ENCODE results near the gene NCAM2. TPM values are rescaled to one million over a fixed set of nuclear protein-coding genes. Genes with fewer than 3 reads are reported as not detected.

NCAM2 gene
- total RNA-seq, 1 experiment from 2014 or later, result not detected

DNA sequence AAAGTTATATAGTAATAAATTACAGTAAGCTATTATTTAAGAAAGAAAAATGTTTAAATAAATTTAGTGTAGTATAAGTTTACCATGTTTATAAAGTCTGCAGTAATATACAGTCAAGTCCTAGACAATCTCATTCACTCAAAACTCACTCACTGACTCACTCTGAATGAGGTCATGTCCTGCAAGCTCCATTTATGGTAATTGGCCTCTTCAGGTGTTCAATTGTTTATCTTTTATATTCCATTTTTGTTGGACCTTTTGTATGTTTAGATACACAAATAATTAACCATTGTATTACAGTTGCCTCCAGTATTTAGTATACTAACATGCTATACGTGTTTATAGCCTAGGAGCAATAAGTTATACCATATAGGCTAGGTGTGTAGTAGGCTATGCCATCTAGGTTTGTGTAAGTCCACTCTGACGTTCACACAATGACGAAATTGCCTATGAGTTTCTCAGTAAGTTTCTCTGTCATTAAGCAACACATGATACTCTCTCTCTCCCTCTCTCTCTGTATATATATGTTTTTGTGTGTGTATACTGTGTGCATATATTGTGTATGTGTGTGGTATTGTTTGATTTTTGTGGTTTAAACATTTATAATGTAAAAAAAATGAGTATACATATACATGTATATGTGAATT lies 161.2 kb downstream of the NCAM2 start:
- no peak overlapping the region for H2AFZ ChIP-seq (ENCODE audit: low read depth, low read length, poor library complexity, severe bottlenecking)
- intact Hi-C loops (cut with micrococcal nuclease), result no loop called here
- no peaks in the 10 kb centered on the region for H3K27me3 ChIP-seq (ENCODE audit: insufficient read depth, low read length)
- ChIA-PET CTCF (no interaction called here), RAD21 (ENCODE audit: low non-redundant PET in 1 of 2, low total read pairs in 2 of 2, uncharacterized antibody in 2 of 2, unreplicated experiment in 2 of 2) (no interaction called here), POLR2A (no interaction called here)
- H3K9ac ChIP-seq (ENCODE audit: low read length), result no peak overlapping the region
- DNase-seq (ENCODE audit: low read depth, low spot score) (no peak), ATAC-seq (no peak)
- H3K4me3 ChIP-seq (replicated peaks in 1 of 2; ENCODE audit: low read depth in 1 of 2, low read length in 2 of 2), result no peak overlapping the region
- no peaks in the 10 kb centered on the region for H3K9me2 ChIP-seq (ENCODE audit: insufficient read depth)
- H3K9me3 ChIP-seq (ENCODE audit: control insufficient read depth in 1 of 2, insufficient read depth in 1 of 2, low read depth in 1 of 2, low read length in 2 of 2), result peaks cover 5 to 9% of the 10 kb centered on the region in 2 experiments; a peak in 2 of 4 replicates
- no peaks in the 10 kb centered on the region for H3K4me1 ChIP-seq (ENCODE audit: control insufficient read depth in 1 of 2, insufficient read depth in 2 of 2, low read length in 2 of 2)
- no peaks in the 10 kb centered on the region for H3K36me3 ChIP-seq (ENCODE audit: control insufficient read depth in 1 of 2, insufficient read depth in 2 of 2, low read length in 2 of 2)
- H3K4me2 ChIP-seq (ENCODE audit: low read length), result no peak overlapping the region
- no TSS peak for BruUV-seq (replicated peaks)
- H3K27ac ChIP-seq (ENCODE audit: low read depth, low read length), result no peak overlapping the region
- TF ChIP-seq ZFX (IDR thresholded peaks at IDR 0.05), result no peak
- TF ChIP-seq, protein P1, sequence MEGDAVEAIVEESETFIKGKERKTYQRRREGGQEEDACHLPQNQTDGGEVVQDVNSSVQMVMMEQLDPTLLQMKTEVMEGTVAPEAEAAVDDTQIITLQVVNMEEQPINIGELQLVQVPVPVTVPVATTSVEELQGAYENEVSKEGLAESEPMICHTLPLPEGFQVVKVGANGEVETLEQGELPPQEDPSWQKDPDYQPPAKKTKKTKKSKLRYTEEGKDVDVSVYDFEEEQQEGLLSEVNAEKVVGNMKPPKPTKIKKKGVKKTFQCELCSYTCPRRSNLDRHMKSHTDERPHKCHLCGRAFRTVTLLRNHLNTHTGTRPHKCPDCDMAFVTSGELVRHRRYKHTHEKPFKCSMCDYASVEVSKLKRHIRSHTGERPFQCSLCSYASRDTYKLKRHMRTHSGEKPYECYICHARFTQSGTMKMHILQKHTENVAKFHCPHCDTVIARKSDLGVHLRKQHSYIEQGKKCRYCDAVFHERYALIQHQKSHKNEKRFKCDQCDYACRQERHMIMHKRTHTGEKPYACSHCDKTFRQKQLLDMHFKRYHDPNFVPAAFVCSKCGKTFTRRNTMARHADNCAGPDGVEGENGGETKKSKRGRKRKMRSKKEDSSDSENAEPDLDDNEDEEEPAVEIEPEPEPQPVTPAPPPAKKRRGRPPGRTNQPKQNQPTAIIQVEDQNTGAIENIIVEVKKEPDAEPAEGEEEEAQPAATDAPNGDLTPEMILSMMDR (IDR thresholded peaks at IDR 0.05 in 2 of 3, conservative IDR thresholded peaks at IDR 0.05 in 1 of 3; ENCODE audit: borderline replicate concordance in 1 of 3, insufficient read depth in 1 of 3, low read depth in 2 of 3, low read length in 2 of 3), result no peak
- no peak for TF ChIP-seq YY1 (IDR thresholded peaks at IDR 0.05; ENCODE audit: extremely low read depth, insufficient replicate concordance, low read depth, low read length)
- no peak for TF ChIP-seq SP1 (IDR thresholded peaks at IDR 0.05; ENCODE audit: low read depth)
- TF ChIP-seq, protein P2, sequence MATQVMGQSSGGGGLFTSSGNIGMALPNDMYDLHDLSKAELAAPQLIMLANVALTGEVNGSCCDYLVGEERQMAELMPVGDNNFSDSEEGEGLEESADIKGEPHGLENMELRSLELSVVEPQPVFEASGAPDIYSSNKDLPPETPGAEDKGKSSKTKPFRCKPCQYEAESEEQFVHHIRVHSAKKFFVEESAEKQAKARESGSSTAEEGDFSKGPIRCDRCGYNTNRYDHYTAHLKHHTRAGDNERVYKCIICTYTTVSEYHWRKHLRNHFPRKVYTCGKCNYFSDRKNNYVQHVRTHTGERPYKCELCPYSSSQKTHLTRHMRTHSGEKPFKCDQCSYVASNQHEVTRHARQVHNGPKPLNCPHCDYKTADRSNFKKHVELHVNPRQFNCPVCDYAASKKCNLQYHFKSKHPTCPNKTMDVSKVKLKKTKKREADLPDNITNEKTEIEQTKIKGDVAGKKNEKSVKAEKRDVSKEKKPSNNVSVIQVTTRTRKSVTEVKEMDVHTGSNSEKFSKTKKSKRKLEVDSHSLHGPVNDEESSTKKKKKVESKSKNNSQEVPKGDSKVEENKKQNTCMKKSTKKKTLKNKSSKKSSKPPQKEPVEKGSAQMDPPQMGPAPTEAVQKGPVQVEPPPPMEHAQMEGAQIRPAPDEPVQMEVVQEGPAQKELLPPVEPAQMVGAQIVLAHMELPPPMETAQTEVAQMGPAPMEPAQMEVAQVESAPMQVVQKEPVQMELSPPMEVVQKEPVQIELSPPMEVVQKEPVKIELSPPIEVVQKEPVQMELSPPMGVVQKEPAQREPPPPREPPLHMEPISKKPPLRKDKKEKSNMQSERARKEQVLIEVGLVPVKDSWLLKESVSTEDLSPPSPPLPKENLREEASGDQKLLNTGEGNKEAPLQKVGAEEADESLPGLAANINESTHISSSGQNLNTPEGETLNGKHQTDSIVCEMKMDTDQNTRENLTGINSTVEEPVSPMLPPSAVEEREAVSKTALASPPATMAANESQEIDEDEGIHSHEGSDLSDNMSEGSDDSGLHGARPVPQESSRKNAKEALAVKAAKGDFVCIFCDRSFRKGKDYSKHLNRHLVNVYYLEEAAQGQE (IDR thresholded peaks at IDR 0.05; ENCODE audit: low read depth), result no peak
- TF ChIP-seq RAD21 (IDR thresholded peaks at IDR 0.05; ENCODE audit: low read depth), result no peak
- no peaks in the 10 kb centered on the region for H4K20me1 ChIP-seq (ENCODE audit: insufficient read depth)
- H3K79me2 ChIP-seq (ENCODE audit: insufficient read depth, low read length), result no peaks in the 10 kb centered on the region

Data from HCT116 (cell line).